Measurements from ENCODE around the gene SGTA.
"Not testable (repeated sequence)": the region's sequence is repeated elsewhere in the genome, so short reads cannot be mapped to it uniquely, and the experiment has no call there.

The SGTA gene

GRCh38 chr19:2796659-2797266 lies 13.7 kb upstream of the SGTA start:
- no peak for TF ChIP-seq CTCF (IDR thresholded peaks at IDR 0.05; ENCODE audit: low read depth, low read length, missing control alignments)
- DNase-seq: no peak
- no peak overlapping the region for H3K4me3 ChIP-seq (ENCODE audit: low read depth, low read length)
- H3K36me3 ChIP-seq (replicated peaks): peaks cover 40% of the 10 kb centered on the region
- no peaks in the 10 kb centered on the region for H3K27me3 ChIP-seq (replicated peaks)
- no peak overlapping the region for H3K27ac ChIP-seq
- in situ Hi-C loops (cut with HindIII; ENCODE audit: low pct_ligation_motif_present, low sequenced_read_pairs): no loop called here

- TF ChIP-seq CTCF (IDR thresholded peaks at IDR 0.05; ENCODE audit: low read depth, low read length, missing control alignments): no peak
- H3K27me3 ChIP-seq (replicated peaks): no peaks in the 10 kb centered on the region
- H3K36me3 ChIP-seq (replicated peaks): peaks cover 38% of the 10 kb centered on the region
- in situ Hi-C loops (cut with HindIII; ENCODE audit: low pct_ligation_motif_present, low sequenced_read_pairs): no loop called here
- no peak overlapping the region for H3K27ac ChIP-seq
- H3K4me3 ChIP-seq (ENCODE audit: low read depth, low read length): no peak overlapping the region
- DNase-seq: no peak
Observed at GRCh38 chr19:2795827-2796658, 13.0 kb upstream of the SGTA start.

- no peak overlapping the region for H3K4me3 ChIP-seq (ENCODE audit: low read depth, low read length)
- H3K27me3 ChIP-seq (replicated peaks): no peaks in the 10 kb centered on the region
- no peak for TF ChIP-seq CTCF (IDR thresholded peaks at IDR 0.05; ENCODE audit: low read depth, low read length, missing control alignments)
- DNase-seq: no peak
- in situ Hi-C loops (cut with HindIII; ENCODE audit: low pct_ligation_motif_present, low sequenced_read_pairs): no loop called here
- H3K27ac ChIP-seq: no peak overlapping the region
- H3K36me3 ChIP-seq (replicated peaks): peaks cover 35% of the 10 kb centered on the region
Observed at GRCh38 chr19:2793577-2793976, 10.5 kb upstream of the SGTA start.

- TF ChIP-seq CTCF (IDR thresholded peaks at IDR 0.05; ENCODE audit: low read depth, low read length, missing control alignments): no peak
- DNase-seq: no peak
- H3K27ac ChIP-seq: no peak overlapping the region
- H3K36me3 ChIP-seq (replicated peaks): peaks cover 35% of the 10 kb centered on the region
- H3K27me3 ChIP-seq (replicated peaks): no peaks in the 10 kb centered on the region
- no peak overlapping the region for H3K4me3 ChIP-seq (ENCODE audit: low read depth, low read length)
- in situ Hi-C loops (cut with HindIII; ENCODE audit: low pct_ligation_motif_present, low sequenced_read_pairs): no loop called here
Observed at GRCh38 chr19:2793126-2793525, 10.1 kb upstream of the SGTA start.

- H3K36me3 ChIP-seq (replicated peaks): peaks cover 35% of the 10 kb centered on the region
- DNase-seq; H3K27me3 ChIP-seq (replicated peaks); in situ Hi-C loops (cut with HindIII; ENCODE audit: low pct_ligation_motif_present, low sequenced_read_pairs); H3K4me3 ChIP-seq (ENCODE audit: low read depth, low read length); H3K27ac ChIP-seq: not testable (repeated sequence)
Observed at GRCh38 chr19:2792666-2793065, 9.6 kb upstream of the SGTA start.

- H3K36me3 ChIP-seq (replicated peaks): peaks cover 35% of the 10 kb centered on the region
- DNase-seq: no peak
- H3K27ac ChIP-seq: no peak overlapping the region
- in situ Hi-C loops (cut with HindIII; ENCODE audit: low pct_ligation_motif_present, low sequenced_read_pairs): no loop called here
- no peak overlapping the region for H3K4me3 ChIP-seq (ENCODE audit: low read depth, low read length)
- H3K27me3 ChIP-seq (replicated peaks): no peaks in the 10 kb centered on the region
- TF ChIP-seq CTCF (IDR thresholded peaks at IDR 0.05; ENCODE audit: low read depth, low read length, missing control alignments): no peak
Observed at GRCh38 chr19:2791876-2792275, 8.8 kb upstream of the SGTA start.

Data from brain microvascular endothelial cell (primary cell).